T-helper 2 cell (primary cell): ENCODE measurements around the gene FRS2.
"Not testable (repeated sequence)": the region's sequence is repeated elsewhere in the genome, so short reads cannot be mapped to it uniquely, and the experiment has no call there.

ENCODE experiments used
- DNase-seq, 5 experiments: peaks; one replicate each; pipeline versions ENCODE4 v3.0.0 to v3.0.0-alpha.2; 2012 to 2022
- total RNA-seq, 2 donors: gene quantifications; one replicate each; lab custom pipeline; 2026; lab: John Stamatoyannopoulos, UW

The FRS2 gene, protein sequence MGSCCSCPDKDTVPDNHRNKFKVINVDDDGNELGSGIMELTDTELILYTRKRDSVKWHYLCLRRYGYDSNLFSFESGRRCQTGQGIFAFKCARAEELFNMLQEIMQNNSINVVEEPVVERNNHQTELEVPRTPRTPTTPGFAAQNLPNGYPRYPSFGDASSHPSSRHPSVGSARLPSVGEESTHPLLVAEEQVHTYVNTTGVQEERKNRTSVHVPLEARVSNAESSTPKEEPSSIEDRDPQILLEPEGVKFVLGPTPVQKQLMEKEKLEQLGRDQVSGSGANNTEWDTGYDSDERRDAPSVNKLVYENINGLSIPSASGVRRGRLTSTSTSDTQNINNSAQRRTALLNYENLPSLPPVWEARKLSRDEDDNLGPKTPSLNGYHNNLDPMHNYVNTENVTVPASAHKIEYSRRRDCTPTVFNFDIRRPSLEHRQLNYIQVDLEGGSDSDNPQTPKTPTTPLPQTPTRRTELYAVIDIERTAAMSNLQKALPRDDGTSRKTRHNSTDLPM
- total RNA-seq, result 21.5 to 29.7 reads per million in 2 donors

DNA sequence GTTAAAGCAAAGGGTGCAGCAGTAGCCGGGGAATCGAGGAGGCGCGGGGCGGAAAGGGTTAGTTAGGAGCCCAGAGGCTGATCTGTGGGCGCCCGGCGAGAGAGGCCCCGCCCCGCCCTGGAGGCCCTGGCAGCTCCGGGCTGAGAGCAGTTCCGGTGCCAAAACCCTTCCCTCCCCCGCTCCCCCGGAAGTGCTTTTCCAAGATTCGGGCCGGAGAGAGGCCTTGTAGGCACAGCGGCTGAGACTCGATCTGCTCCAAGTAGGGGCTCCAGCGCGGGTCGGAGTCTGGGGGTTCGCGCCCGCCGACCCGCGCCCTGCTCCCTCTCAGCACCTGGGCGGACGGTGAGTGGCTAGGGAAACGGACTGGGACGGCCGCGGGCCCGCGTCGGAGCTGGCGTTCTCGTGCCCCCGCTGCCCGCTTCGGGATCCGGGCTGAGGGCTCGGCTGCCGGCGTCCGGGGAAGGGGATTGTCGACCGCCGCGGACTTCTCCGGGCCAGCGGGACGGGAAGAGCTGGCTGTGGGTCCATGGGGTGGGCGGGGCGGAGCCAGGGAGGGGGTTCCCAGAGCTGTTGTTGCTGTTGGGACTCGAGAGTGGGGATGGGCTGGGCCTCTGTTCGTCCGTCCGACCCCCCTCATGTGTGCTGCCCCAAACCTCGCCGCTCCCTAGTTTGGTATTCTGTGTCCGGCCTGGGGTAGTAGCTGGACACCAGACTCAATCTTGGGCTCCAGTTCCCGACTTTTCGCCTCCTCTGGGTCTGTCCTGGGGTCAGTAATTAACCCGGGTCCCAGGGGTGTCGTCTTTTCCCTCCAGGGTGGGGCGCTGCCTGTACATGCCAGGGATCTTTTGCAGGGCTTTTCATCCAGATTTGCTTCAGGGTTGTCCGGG, at the start of gene FRS2:
Gene FRS2, plus strand, starts transcription at position 200 of the 887 bp plus-strand sequence. CDS start 98,643 bp downstream, outside the sequence.
- peak; percentile 57 to 93 (median 74) for DNase-seq

DNA sequence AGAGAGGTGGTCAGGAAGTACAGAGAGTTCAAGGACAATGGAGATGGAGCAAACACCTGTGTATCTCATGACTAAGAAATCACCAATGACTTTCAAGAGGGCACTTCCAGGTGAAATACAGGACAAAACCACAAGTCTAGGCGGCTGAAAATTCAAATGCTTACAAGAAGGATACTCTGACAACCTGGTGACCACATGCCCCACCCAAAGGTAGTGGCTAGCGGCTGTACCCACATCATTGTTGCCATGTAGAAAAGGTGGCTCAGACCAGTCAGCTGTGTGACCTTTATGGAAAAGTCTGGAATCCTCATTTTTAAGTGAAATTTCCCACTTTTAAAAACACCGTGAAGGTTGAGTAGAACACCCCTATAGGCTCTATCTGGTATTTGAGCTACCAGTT, 48.6 kb upstream of the FRS2 start:
- no peak for DNase-seq

DNA sequence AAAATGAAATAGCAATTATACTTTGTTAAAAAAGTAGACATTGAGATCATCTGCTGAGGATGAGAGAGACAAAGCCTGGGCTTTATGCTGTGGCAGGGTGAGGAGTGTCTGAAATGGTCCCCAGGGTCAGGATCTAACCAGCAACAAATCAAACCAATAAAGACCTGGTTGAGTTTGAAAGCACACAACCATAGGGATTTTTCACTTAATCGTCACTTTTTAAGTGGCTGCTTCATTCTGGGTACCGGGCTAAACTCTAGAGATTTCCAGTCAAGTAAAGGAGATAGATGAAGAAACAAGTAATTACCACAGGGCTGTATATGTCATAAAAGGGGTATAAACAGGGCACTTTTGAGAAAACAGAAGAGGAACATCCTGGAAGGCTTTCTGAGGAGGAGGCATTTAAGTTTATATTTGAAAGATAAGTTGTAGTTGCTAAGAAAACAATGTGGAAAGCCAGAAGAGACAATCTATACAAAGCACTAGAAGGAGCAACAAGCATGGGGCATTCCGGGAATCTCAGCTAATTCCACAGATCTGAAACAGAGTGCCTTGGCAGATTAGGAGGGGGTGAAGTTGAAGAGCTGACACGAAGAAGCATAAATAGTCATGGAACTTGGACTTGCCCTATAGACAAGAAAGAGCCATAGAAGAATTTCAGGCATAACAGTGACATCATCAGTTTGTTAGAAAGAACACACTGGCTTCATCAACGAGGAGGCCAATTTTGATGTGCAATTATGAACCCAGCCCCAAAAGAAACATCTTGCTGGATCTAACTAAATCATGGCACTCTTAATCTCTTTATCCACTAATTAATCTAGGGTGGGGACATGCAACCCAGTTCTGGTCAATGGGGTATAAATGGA, 46.9 kb upstream of the FRS2 start:
- no peak for DNase-seq

DNA sequence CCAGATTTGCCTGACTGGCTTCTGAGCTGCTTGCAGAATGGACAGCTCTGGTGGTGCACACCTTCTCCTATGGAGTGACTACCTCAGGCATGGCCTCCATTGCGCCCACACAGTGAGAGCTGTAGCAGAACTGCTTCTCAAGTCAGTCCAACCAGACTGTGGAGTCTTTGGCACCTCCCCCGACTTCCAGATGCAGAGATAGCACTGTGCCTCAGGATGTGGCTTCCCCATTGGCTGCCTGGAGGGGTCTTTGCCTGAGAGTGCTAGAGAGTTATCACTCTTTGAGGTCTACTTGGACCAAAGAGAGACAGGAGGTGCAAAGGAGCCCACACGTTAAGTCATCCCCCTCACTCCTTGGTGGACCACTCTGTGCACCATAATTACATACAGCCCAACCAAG, 44.8 kb upstream of the FRS2 start:
- DNase-seq, result peak in 1 of 5 experiments; percentile 34

DNA sequence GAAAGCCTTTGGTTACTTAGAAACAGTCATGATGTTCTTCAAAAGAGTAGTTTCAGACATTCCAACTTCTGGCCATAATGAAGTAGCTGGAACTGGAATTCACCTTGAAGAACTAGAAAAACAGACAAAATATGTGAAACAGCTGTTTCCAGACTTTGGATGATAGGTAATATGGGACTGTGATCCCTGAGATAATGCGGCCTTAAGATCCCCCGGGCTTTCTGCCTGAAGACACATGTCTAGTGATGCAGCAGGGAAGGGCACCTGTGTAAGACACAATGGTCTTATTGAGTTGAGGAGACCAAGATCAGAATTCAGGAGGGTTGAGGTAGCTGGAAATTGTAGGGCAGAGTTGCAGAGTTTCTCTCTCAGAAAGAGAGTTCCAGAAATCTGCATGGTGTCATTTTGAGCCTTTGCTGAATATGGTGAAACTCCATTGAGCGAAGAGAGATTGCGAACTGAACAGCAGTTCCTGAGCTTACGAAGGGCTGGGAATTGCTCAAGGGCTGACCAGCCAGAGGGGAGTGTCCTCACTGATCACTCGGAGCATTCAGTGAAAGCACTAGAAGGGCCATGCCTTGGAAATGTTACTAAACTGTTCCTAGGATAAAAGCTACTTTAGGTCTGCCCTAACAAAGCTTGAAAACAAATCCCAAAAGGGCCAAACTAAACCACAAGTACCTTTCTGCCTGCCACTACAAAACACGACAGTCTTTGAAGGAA, 41.7 kb upstream of the FRS2 start:
- no peak for DNase-seq

DNA sequence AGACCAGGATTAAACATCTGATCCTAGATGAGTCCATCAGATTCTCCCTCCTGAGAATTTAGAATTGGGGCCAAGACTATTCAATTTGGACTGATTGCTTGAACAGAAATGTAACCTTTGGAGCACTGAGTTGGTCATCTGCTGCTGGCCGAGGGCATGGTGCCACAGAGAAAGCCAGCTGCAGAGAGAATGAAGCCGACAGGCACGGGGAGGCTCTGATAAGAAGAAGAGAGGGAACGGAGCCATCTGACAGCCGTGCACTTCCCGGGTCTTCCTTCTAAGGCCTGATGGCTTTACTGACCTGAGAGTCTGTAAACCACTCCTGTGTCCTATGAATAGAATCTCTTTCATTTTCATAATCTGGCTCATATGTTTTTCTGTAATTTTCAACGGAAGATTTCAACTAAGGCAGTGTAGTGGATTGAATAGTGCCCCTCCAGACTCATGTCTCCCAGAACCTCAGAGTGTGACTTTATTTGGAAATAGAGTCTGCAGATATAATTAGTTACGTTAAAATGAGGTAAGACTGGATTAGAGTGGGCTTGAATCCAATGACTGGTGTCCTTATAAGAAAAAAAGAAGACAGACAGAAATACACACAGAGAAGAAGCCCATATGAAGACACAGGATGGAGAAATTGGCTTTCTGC, 39.1 kb upstream of the FRS2 start:
- DNase-seq, result no peak

DNA sequence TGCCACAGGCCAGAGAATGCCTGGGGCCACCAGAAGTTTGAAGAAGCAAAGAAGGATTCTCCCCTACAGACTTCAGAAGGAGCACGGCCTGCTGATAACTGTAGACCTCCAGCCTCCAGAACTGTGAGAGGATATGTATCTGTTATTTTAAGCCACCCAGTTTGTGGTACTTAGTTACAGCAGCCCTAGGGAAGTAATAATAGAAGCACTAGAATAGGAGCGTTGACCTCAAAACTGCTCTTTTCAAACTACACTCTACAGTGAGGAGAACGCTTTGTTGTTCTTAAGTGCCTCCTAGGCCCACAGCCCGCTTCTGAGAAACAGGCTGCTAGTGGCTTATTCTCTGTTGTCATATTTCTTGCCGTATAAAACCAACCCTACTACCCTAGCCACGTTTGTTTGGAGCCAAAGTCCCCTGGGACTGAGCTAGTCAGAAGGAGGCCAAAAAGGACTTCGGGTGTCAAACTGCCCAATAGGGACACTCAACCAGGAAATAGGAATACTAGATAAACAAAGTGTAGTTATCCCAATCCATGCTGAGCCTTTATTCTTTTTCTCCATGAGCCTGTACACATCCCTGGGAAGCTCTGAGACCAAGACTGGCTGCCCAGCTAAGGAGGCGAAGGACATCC, 38.5 kb upstream of the FRS2 start:
- DNase-seq, result no peak

DNA sequence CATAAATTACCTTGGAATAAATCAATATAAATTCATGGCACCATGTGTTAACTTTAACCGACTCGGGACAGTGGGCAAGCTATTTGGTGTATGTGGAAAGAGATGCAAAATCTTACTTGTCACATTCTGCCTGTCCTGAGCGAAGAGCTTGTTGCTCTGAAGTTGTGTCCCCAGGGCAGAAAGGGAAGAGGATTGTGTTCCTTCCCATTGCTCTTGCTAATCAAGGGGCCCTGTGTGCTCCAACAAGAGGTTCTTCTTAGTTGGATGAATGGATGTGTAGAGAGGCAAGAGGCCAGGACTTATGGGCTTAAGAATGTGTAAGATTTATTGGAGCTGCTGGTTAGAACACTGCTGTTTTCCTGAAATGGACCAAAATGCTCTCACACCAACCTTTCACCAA, 36.5 kb upstream of the FRS2 start:
- DNase-seq, result no peak

DNA sequence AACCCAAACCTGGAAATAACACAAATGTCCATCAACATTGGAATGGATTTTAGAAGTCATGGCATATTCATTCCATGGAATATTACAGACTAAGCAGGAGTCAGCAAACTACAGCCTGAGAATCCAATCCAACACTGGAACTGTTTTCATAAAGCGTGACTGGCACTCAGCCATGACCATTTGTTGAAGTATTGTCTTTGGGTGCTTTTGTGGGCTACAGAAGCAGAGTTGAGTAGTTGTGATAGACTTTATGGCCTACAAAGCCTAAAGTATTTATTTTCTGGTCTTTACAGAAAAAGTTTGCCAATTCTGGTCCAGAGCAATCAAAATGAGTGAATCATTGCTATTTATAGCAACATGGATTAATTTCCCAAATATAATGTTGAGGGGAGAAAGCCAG, 34.5 kb upstream of the FRS2 start:
- DNase-seq, result no peak

DNA sequence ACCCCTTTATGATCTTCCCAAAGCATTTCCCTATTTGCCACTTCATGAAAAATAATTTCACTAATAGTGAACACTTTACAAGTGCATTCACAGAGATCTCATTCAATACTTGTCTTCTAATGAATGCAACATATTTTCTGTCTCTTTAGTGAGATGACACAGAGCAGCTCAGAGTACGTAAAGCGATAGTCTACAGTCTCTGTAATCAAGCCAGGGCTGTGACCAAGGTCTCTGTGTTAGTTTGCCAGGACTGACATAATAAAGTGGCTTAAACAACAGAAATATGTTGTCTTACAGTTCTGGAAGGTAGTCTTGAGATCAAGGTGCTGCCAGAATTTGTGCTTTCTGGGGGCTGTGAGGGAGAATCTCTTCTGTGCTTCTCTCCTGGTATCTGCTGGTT, 33.1 kb upstream of the FRS2 start:
- no peak for DNase-seq

DNA sequence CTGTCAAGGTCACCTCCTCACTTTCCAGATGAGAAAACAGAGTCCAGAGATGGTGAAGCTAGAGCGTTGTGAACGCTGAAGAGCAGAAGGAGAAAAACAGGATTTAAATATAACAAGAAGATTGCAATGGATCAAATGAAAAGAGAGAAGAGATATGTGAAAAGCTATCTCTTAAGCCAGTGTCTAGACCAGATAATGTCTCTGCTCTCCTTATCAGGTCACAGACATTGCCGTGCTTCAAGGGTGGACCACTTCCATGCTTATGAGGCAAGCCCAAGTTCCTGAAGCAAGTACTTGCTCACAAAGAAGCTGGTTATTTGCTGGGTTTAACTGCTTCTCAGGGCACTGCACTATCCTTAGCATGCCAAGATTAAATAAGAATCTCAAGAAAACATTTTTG, 31.6 kb upstream of the FRS2 start:
- no peak for DNase-seq

DNA sequence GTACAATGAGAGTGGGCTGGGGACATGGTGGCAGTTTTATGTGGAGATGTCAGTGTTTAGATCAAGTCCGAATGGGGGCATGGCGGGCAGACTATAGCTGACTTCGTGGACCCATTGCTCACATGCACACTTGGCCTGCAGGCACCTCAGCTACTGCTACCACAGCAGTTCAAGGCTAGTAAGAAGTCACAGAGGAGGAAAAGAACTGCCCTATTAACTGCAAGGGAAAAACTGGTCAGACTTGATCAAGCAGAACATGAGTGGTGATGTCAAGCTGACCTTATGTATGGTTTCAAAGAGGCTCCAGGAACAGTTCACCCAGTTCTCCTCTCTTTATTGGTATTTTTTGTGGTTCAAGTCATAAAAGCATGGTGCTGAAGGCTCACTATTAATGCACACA, 30.2 kb upstream of the FRS2 start:
- DNase-seq, result no peak

DNA sequence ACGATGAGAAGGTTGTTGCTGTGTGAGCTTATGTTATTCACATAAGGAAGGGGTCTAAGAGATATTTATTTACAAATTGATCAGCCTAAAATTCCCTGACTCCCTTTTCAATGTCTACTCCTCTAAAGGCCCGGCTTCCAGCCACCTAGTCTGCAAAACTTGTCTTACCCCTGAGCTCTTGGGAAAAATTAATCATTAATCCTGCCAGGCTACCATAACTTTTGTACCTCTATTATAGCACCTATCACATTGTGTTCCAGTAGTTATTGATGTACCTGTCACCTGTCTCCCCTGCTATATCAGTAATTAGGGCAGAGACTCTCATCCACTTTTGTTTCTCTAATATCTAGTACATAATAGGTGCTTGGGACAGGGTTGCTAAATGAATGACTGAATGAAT, 29.3 kb upstream of the FRS2 start:
- no peak for DNase-seq

DNA sequence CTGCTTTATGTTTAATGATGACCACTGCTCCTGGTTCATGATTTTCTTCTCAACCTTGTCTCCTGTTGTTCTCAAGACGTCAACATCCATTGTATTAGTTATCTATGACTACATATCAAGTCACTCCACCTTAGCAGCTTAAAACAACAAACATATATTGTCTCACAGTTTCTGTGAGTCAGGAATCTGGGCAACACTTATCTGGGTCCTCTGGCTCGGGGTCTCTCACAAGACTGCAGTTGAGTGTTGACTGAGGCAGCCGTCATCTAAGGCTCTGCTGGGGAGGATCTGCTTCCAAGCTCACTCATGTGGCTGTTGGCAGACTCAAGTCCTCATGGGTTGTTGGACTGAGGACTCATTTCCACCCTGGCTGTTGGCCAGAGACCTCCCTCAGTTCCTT, 27.3 kb upstream of the FRS2 start:
- no peak for DNase-seq

DNA sequence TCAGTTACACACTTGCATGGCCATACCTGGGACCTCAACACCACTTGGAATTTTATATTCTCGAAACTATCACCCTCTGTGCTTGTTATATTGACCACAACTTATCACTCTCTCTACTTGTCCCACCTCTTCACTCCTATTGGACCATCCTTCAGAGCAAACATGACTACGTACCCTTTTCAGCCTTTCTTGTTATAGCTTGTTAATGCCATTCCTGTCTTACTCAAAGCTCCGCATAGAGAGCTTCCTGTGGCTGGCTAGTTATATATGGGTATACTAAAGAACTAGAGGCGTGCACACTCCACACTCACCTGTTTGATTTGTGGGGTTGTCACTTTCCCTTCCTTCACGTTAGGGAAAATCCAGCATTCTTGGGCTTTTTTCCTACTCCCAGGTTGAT, 26.3 kb upstream of the FRS2 start:
- no peak for DNase-seq

DNA sequence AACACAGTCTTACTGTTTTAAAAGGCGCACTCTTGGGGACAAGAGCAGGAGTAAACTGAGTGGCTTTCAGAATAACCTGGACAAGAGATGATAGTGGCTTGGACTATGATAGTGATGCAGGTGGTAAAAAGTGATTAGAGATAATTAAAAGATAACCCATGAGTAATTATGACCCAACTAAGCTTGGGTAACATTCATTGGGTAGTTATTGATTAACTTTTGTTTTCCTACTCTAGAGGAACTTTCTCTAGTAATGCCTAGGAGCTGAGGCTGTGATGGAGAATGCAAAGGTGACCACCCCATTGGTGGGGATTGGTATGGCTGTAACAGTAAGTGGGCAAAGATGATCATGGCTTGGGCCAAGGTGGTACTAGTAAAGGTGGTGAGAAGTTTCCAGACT, 22.3 kb upstream of the FRS2 start:
- DNase-seq, result no peak

DNA sequence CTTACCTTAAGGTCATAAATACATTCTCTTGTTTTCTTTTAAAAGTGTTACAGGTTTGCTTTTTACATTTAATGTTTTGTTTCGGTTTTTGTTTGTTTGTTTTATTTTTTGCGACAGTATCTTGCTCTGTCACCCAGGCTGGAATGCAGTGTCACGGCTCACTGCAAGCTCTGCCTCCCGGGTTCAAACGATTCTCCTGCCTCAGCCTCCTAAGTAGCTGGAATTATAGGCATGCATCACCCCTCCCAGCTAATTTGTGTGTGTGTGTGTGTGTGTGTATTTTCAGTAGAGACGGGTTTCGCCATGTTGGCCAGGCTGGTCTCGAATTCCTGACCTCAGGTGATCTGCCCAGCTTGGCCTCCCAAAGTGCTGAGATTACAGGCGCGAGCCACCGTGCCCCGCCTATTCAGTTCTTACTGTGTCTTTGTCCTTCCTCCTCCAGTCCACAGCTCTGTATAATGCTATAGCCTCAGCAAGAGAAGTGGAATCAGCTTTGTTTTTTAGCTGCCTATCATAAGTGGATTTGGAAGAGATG, 17.5 kb upstream of the FRS2 start:
- not testable (repeated sequence) for DNase-seq

DNA sequence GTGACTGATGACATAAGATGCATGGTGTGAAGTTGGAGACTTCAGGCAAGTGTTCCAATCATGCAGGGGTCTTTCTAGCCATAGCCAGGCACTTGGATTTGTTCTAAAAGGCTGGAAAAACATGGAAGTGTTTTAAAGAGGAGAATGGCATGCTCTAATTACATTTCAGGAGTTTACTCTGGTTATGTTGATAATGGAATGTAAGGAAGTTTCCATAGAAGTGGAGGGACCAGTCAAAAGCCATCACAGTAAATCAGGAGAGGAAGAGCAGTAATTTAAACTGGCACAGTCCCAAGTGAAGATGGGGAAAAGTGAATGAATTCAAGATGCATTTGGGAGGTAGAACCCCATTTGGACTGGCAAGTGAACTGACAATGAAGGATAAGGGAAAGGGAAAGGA, 13.9 kb upstream of the FRS2 start:
- no peak for DNase-seq

DNA sequence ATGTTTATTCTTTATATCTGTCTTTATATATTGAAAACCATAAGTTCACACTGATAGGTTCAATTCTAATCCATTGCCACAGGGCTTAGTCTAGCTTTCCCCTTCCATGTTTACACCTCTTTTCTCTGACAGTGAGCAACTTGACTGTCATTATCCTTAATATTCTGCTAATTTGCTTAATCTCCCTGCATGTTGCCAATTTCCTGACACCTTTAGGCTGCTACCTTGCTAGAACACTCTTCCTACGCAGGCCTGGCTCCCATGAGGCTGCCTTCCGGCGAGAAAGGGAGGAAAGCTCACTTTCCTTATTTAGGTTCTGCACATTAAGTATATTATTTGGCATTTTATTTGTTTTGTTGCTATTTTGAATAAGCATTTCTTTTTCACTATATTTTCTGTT, 12.8 kb upstream of the FRS2 start:
- DNase-seq, result no peak

DNA sequence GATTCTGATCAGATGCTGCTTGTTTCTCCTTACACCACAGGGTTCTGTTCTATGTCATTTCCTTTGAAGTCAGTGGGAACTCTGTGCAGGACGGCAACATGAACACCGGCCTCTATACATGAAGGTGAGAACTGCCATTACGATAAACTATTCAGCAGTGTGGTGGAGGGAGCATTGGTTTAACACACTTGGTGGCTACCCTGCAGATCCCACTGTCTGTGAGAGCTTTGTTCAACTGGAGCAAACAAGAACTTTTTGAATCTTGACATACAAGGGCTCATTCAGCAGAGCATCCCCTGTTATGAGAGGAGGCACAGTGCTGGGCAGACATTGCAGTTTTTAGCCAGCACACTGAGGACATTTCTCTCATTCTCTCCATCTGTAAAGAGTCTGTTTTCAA, 10.7 kb upstream of the FRS2 start:
- no peak for DNase-seq

DNA sequence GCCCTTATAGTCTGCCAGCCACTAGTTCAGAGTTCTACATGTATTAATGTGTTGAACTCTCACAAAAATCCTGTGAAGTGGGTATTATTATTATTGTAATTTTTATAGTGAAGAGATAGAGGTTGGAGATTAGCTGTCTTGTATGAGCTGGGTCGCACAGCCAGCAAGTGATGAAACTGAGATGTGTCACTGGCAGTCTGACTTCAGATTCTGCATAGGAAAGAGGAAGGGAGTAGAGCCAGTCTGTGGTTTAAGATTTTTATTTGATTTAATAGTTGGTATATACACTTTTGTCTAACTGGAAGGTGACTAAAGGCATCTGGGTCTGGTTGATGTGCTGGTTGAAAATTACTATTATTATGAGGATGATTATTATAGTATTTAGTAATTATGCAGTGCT, 5.8 kb upstream of the FRS2 start:
- no peak for DNase-seq
